Heart left ventricle (tissue), 13 donors: ENCODE results near the gene GLIS2.

Experiments
- POLR2A ChIP-seq, 2 donors: fragments of 450-650 bp; IDR thresholded peaks; one replicate each; pipeline ENCODE4 v1.6.1; 2017; ENCODE audit warnings: antibody characterized with exemption in 2 of 2, mild to moderate bottlenecking in 2 of 2, moderate library complexity in 2 of 2
- TF ChIP-seq, protein P1 (sequence below), 12 donors: fragments of 200-600 bp; sonication (generic) in 4 of 12; IDR thresholded peaks; one replicate each; pipeline versions ENCODE4 v1.5.0 to v1.8.0; 2018 to 2022; ENCODE audit warnings: antibody characterized with exemption in 12 of 12, mild to moderate bottlenecking in 5 of 12
- donor health status: ischemic (EF 13 %, LVEDD 7.1; RV severe dilation, severe dysfunction).
- donor health status: DM: no; HTN: yes; CAD: no.
- donor health status: DM: no; HTN: no; CAD: no.
- donor health status: ischemic (EF 25% LVEDD 6.9; RV normal size, moderate dysfunction).
- donor health status: ischemic (EF 25% LVEDD 5.7; RV mildly dilated, moderate dysfunction).
- donor health status: ischemic (EF 35%, LVEDD 5.7; RV mildly dilated, moderate dysfunction).
- donor health status: nonischemic (EF 11% LVEDD 7.7; RV severe dilation, severe dysfunction).
- donor health status: DM: yes; HTN: yes; CAD: no.
- donor health status: PGD.
- donor health status: ischemic (EF 29% LVEDD 5.4; RV normal size, mild dysfunction).
- donor health status: nonischemic (EF 23%, LVEDD 6.1; RV moderate dilation, normal function).

DNA sequence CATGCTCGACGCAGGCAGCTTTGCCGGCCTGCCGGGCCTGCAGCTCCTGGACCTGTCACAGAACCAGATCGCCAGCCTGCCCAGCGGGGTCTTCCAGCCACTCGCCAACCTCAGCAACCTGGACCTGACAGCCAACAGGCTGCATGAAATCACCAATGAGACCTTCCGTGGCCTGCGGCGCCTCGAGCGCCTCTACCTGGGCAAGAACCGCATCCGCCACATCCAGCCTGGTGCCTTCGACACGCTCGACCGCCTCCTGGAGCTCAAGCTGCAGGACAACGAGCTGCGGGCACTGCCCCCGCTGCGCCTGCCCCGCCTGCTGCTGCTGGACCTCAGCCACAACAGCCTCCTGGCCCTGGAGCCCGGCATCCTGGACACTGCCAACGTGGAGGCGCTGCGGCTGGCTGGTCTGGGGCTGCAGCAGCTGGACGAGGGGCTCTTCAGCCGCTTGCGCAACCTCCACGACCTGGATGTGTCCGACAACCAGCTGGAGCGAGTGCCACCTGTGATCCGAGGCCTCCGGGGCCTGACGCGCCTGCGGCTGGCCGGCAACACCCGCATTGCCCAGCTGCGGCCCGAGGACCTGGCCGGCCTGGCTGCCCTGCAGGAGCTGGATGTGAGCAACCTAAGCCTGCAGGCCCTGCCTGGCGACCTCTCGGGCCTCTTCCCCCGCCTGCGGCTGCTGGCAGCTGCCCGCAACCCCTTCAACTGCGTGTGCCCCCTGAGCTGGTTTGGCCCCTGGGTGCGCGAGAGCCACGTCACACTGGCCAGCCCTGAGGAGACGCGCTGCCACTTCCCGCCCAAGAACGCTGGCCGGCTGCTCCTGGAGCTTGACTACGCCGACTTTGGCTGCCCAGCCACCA is 65.4 kb downstream of the GLIS2 start:
- TF ChIP-seq, protein P1, sequence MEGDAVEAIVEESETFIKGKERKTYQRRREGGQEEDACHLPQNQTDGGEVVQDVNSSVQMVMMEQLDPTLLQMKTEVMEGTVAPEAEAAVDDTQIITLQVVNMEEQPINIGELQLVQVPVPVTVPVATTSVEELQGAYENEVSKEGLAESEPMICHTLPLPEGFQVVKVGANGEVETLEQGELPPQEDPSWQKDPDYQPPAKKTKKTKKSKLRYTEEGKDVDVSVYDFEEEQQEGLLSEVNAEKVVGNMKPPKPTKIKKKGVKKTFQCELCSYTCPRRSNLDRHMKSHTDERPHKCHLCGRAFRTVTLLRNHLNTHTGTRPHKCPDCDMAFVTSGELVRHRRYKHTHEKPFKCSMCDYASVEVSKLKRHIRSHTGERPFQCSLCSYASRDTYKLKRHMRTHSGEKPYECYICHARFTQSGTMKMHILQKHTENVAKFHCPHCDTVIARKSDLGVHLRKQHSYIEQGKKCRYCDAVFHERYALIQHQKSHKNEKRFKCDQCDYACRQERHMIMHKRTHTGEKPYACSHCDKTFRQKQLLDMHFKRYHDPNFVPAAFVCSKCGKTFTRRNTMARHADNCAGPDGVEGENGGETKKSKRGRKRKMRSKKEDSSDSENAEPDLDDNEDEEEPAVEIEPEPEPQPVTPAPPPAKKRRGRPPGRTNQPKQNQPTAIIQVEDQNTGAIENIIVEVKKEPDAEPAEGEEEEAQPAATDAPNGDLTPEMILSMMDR (IDR thresholded peaks at IDR 0.05) = no peak
- TF ChIP-seq POLR2A (IDR thresholded peaks at IDR 0.05) = no peak
